Measurements from ENCODE around the gene TEAD1.

TEAD1 gene

DNA sequence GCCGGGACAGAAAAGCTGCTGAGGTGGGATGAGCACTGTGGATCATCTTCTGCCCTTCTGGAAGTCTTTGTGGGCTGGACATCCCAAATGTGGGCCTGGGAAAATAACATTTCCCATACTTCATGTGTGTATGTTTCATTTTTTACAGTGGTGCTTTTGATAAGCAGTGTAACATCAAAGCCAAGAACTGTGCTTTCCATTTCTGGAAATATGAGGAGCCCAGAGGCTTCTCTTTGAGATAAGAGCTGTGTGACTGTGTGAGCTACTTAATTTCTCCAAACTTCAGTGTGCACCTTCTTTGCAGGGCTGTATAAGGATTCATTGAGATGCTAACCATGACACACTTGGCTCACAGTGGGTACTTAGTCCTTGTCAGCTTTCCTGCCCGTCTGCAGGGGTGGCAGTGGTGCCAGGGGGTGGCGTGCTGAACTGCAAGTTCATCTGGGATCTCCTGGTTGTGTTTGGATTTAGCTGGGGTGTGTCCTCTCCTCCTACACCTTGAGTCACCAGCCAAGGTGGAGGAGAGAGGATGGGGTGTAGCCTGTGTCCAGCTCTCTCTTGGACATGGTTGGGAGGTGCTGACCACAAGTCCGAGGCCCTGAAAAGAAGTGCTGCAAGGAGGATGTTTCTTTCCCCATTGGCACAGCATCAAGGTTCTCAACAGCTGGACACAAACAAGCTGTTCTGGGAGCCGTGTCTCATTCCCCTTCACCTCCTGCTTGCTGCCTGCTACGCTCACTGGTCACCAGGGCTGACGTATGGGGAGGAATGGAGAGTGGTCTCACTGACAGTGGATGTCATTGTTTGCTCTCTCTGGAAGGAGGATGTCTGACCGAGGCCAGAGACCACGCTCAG lies 139.4 kb downstream of the TEAD1 start:
- WGBS: 87% methylated on average over 9 of the region's 9 CpGs
- no peak overlapping the region for H3K27ac ChIP-seq (ENCODE audit: low read depth, low read length)
- no peak overlapping the region for H3K4me3 ChIP-seq (ENCODE audit: low read length)
- no peak overlapping the region for H3K9ac ChIP-seq (ENCODE audit: low read depth, low read length)
- peaks cover 29% of the 10 kb centered on the region for H3K4me1 ChIP-seq (ENCODE audit: insufficient read depth, low read length)
- H3K36me3 ChIP-seq (ENCODE audit: insufficient read depth, low read length): no peaks in the 10 kb centered on the region
- no peaks in the 10 kb centered on the region for H3K9me3 ChIP-seq (ENCODE audit: insufficient read depth, low read depth, low read length)
- H3K27me3 ChIP-seq (ENCODE audit: insufficient read depth, low read length): no peaks in the 10 kb centered on the region

DNA sequence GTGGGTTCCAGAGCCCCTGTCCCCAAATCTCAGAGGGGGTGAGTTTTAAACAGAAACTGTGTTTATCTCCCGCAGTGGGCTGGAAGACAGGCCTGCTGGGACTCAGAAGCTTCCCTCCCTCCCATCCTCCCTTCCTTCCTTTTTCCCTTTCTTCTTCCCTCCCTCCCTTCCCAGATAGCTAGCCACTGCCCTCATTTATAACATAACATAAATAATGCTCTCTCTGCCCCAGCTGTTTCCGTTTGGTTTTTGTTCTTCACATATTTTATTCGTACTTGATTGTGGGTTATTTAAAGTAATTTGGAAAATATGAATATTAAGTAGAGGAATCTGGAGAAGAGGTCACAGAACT lies 140.9 kb downstream of the TEAD1 start:
- Histone ChIP-seq H3K27ac (ENCODE audit: low read depth, low read length) (no peak overlapping the region), H3K4me1 (ENCODE audit: insufficient read depth, low read length) (peaks cover 29% of the 10 kb centered on the region), H3K9ac (ENCODE audit: low read depth, low read length) (no peak overlapping the region), H3K27me3 (ENCODE audit: insufficient read depth, low read length) (no peaks in the 10 kb centered on the region), H3K9me3 (ENCODE audit: insufficient read depth, low read depth, low read length) (no peaks in the 10 kb centered on the region), H3K36me3 (ENCODE audit: insufficient read depth, low read length) (no peaks in the 10 kb centered on the region), H3K4me3 (ENCODE audit: low read length) (no peak overlapping the region)
- 87% methylated on average over 3 of the region's 3 CpGs for WGBS

DNA sequence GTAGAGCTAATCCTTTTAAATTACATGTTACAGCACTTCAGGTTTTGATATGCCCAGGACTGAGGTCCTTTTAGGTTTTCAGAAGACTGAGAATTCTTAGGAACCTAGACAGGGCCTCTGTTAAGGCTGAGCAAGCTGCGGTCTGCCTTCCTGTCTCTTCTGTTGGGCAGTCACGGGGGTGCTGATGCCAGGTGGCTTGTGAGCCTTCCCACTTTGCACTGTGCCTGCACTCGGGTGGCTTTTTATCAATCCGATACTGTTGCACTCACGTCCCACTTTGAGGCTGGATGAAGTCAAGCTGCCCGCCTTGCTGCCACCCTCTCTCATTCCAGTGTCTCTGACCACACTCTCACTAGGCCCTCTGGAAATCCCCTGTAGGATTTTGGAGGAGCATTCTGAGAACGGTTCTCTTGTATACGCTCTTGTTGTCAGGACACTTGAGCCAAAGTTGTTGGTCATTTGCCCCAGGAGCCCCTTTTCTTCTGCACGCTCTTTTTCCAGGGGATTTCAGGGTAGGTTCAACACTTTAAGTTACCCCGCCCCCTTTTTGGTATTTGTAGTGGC lies 141.8 kb downstream of the TEAD1 start:
- Histone ChIP-seq H3K4me1 (ENCODE audit: insufficient read depth, low read length) (peaks cover 29% of the 10 kb centered on the region), H3K9me3 (ENCODE audit: insufficient read depth, low read depth, low read length) (no peaks in the 10 kb centered on the region), H3K4me3 (ENCODE audit: low read length) (no peak overlapping the region), H3K27me3 (ENCODE audit: insufficient read depth, low read length) (no peaks in the 10 kb centered on the region), H3K9ac (ENCODE audit: low read depth, low read length) (no peak overlapping the region), H3K36me3 (ENCODE audit: insufficient read depth, low read length) (no peaks in the 10 kb centered on the region), H3K27ac (ENCODE audit: low read depth, low read length) (no peak overlapping the region)
- 93% methylated on average over 10 of the region's 10 CpGs for WGBS

DNA sequence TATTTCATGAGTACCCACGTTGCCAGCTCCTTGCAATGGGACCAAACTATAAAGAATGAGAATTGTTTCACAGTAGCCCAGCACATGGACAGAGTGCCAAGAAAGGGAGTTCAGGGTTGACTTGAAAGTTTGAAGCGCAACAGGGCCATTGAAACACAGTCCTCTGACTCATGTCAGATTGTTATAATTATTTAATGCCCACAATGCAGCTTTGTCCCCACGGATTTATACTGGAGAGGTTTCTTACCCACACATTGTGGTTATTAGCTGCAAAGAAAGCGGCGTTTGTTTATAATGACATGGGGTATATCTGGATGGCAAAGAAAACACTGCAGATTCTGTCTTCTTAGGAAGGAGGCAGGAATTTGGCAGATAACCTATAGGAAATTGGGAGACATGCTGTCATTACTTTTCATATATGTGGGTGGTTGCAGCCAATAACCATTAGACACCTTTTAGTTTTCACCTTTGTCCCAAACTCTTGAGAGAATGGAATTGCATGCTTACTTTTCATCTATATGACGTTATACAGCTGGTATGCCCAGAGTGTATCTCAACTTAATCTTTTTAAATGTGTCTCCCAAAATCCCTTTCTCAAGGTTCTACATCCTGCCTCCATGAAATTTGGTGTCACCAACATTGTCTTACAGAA lies 143.6 kb downstream of the TEAD1 start:
- H3K9me3 ChIP-seq (ENCODE audit: insufficient read depth, low read depth, low read length): no peaks in the 10 kb centered on the region
- H3K9ac ChIP-seq (ENCODE audit: low read depth, low read length): no peak overlapping the region
- no peaks in the 10 kb centered on the region for H3K27me3 ChIP-seq (ENCODE audit: insufficient read depth, low read length)
- no peak overlapping the region for H3K27ac ChIP-seq (ENCODE audit: low read depth, low read length)
- H3K4me3 ChIP-seq (ENCODE audit: low read length): no peak overlapping the region
- 96% methylated on average over 6 of the region's 6 CpGs for WGBS
- H3K36me3 ChIP-seq (ENCODE audit: insufficient read depth, low read length): no peaks in the 10 kb centered on the region
- peaks cover 29% of the 10 kb centered on the region for H3K4me1 ChIP-seq (ENCODE audit: insufficient read depth, low read length)

DNA sequence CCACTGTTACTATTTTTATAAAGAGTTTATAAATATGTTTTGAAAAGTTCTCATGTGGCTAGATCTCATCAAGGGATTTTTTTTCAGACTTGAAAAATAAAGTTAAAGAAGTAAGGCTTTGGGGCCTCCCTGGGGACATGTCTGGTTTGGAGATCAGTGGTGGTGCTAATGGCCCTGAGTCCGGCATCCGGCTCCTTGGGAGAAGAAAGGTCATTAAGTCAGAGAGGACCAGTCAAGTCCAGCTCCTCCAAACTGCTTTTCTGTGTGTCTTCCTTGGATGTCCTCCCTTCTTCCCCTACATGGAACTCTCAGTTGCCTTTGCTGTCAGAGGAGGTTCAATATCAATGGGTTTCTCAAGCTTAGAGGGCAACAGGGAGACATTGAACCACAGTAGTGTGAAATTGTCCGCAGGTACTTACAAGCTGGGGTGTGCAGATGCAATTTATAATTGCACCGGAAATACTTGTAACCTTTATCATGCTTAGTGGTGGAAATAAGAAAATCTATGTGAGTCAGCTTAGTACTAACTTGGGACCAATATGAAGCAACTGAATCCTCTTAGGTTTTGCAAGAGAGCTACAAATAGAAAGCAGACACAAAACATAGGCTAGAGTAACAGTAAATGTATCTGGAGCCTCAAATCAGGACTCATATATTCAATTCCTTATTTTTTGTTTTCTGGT lies 144.3 kb downstream of the TEAD1 start:
- H3K9ac ChIP-seq (ENCODE audit: low read depth, low read length): no peak overlapping the region
- peaks cover 26% of the 10 kb centered on the region for H3K4me1 ChIP-seq (ENCODE audit: insufficient read depth, low read length)
- H3K9me3 ChIP-seq (ENCODE audit: insufficient read depth, low read depth, low read length): no peaks in the 10 kb centered on the region
- H3K27ac ChIP-seq (ENCODE audit: low read depth, low read length): no peak overlapping the region
- H3K36me3 ChIP-seq (ENCODE audit: insufficient read depth, low read length): no peaks in the 10 kb centered on the region
- WGBS: 91% methylated on average over 4 of the region's 4 CpGs
- H3K4me3 ChIP-seq (ENCODE audit: low read length): no peak overlapping the region
- H3K27me3 ChIP-seq (ENCODE audit: insufficient read depth, low read length): no peaks in the 10 kb centered on the region

DNA sequence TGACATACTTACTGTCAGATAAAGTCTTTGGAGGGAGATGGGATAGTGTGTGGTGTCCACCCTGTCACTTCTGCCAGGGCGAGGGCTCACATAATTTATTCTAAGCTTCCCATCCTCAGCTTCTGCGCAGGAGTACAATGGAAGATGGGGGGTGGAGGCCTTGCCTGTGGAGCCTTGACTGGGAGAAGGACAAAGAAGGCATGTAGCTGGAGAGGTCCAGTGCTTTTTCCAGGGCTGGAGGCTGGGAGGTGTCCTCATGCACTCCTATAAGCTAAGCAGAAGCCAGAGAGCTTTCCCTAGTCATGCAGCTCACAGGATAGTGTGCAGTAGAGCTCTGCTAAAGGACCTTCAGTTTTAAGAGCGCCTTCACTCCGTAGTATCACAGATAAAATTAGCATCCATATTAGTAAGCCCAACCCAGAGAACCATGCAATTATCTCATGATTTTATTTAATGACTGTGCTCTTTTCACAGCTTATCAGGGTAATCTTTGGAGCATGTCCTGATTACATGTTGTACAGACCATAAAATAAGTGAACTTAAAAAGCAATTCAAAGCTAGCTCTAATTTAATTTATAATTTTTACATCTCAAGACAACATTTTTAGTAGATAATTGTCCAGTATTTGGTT lies 148.3 kb downstream of the TEAD1 start:
- H3K27me3 ChIP-seq (ENCODE audit: insufficient read depth, low read length): no peaks in the 10 kb centered on the region
- no peak overlapping the region for H3K4me3 ChIP-seq (ENCODE audit: low read length)
- H3K4me1 ChIP-seq (ENCODE audit: insufficient read depth, low read length): peaks cover 37% of the 10 kb centered on the region
- H3K9ac ChIP-seq (ENCODE audit: low read depth, low read length): no peak overlapping the region
- no peaks in the 10 kb centered on the region for H3K36me3 ChIP-seq (ENCODE audit: insufficient read depth, low read length)
- H3K9me3 ChIP-seq (ENCODE audit: insufficient read depth, low read depth, low read length): no peaks in the 10 kb centered on the region
- WGBS: 99% methylated on average over 3 of the region's 4 CpGs
- no peak overlapping the region for H3K27ac ChIP-seq (ENCODE audit: low read depth, low read length)

DNA sequence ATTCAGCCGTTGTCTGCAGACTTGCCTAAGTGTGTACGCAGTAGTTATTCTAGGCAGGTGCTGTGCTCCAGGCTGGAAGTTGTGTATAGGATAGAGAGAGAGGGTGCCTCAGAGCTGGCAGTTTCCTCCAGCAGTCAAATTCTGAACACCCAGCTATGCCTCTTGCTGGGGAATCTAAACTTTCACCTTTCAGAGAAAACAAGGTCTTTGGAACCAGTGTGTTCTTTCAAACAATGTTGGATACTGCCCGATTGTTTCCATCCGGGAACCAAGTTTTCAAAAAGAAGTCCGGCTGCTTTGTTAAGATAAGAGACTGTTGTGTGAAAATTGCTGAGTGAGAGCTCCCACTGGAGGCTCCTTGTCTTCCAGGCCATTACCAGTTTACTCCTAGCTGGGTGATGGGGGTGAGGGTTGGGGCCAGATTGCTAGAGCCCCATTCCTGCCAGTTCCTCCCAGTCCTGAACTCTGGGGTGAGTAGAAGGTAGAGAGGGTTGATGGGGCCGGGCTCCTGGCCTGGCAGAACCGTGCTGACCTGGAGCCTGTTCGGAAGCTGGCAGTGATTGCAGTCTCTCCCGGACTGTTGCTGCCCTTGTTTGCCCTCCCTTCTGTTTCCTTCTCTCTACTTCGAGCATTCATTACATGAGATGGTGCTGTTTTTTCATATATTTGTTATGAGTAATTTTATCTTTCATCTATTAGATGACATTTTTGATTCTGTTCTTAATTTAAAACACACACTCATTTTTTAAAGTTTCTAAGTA lies 150.2 kb downstream of the TEAD1 start:
- no peak overlapping the region for H3K9ac ChIP-seq (ENCODE audit: low read depth, low read length)
- no peak overlapping the region for H3K4me3 ChIP-seq (ENCODE audit: low read length)
- WGBS: 79% methylated on average over 9 of the region's 10 CpGs
- H3K27me3 ChIP-seq (ENCODE audit: insufficient read depth, low read length): no peaks in the 10 kb centered on the region
- no peak overlapping the region for H3K27ac ChIP-seq (ENCODE audit: low read depth, low read length)
- H3K36me3 ChIP-seq (ENCODE audit: insufficient read depth, low read length): no peaks in the 10 kb centered on the region
- peaks cover 53% of the 10 kb centered on the region for H3K4me1 ChIP-seq (ENCODE audit: insufficient read depth, low read length)
- H3K9me3 ChIP-seq (ENCODE audit: insufficient read depth, low read depth, low read length): no peaks in the 10 kb centered on the region

DNA sequence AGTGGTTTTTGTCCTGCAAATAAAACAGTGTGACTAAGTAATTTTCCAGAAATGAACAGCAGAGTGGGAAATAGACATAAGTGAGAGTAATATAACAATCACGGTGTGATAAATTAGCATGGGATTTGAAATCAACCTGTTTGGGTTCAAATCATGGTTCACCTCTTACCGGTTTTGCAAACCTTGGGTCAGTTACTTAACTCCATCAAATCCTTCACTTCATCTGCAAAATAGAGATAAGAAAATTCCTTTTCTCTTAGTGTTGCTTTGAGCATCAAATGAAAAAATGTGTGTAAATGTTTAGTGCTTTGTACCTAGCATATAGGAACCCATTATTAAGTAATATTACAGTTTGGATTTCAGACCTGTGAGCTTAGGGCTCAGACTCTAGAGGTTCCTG lies 152.2 kb downstream of the TEAD1 start:
- Histone ChIP-seq H3K27ac (ENCODE audit: low read depth, low read length) (no peak overlapping the region), H3K4me3 (ENCODE audit: low read length) (no peak overlapping the region), H3K27me3 (ENCODE audit: insufficient read depth, low read length) (no peaks in the 10 kb centered on the region), H3K9me3 (ENCODE audit: insufficient read depth, low read depth, low read length) (no peaks in the 10 kb centered on the region), H3K36me3 (ENCODE audit: insufficient read depth, low read length) (no peaks in the 10 kb centered on the region), H3K9ac (ENCODE audit: low read depth, low read length) (no peak overlapping the region), H3K4me1 (ENCODE audit: insufficient read depth, low read length) (peaks cover 72% of the 10 kb centered on the region)
- WGBS: 98% methylated on average over 2 of the region's 2 CpGs

DNA sequence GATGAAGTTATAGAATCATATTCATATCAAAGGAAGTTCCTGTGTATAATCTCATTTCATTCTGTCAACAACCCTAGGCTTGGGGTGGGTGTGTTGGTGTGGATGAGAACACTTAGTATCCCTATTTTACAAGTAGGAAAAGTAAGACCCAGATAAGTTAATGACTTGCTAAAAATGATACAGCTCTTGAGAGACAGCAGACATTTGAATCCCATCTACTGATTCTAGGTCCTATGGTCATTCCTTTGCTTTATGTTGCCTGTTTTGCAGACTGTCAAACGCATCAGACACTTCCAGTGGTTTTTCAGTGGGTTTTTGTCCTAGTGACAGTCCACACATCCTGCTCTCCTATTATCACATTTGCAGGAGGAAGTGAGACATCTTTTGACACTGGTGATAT lies 153.1 kb downstream of the TEAD1 start:
- no peaks in the 10 kb centered on the region for H3K27me3 ChIP-seq (ENCODE audit: insufficient read depth, low read length)
- H3K27ac ChIP-seq (ENCODE audit: low read depth, low read length): peak overlapping the region; percentile 75
- peak overlapping the region; percentile 42; the same call in 1 of the 2 replicates for H3K9ac ChIP-seq (ENCODE audit: low read depth, low read length)
- WGBS: 95% methylated on average over 1 of the region's 1 CpG
- H3K4me1 ChIP-seq (ENCODE audit: insufficient read depth, low read length): peaks cover 72% of the 10 kb centered on the region
- H3K36me3 ChIP-seq (ENCODE audit: insufficient read depth, low read length): no peaks in the 10 kb centered on the region
- H3K4me3 ChIP-seq (ENCODE audit: low read length): peak overlapping the region; percentile 50
- no peaks in the 10 kb centered on the region for H3K9me3 ChIP-seq (ENCODE audit: insufficient read depth, low read depth, low read length)

DNA sequence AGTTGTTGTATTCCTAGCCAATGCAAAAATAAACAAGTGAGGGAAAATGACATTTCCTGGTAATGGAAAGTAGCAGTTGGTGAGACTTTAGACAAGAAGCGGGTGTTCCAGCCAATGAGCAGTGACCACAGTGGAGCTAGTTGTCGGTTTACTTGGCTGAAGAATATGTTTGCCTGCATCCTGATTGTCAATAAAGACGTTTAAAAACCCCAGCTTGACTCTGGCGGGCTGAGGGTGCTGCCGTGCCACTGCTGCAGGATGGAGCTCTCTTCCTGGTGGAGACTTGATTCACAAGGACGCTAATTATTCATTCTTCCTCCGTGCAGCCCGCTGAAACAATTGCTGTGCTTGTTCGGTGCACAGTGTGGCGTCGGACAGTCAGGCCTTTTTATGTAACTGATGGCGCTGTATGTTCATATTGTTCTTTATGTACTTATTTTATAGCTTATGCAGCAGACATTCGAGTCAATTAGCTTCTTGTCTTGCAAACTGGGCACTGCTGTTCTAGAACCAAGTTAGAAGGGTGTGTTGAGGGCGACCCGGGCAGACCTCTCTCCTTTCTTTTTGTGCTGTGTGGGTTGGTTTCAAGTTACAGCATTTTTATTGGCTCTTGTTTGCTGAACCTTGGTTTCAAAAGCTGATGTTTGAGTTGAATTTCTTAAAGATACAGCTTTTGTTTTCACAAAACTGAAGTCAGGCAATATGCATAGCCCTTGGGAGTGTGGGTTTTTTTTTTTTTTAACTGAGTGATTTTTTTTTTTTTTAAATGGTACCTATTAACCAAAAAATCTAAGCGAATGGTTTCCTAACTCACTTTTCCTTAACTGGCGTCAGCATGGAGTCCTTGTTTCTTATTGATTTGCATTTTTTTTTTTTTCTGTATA lies 153.9 kb downstream of the TEAD1 start:
- no peaks in the 10 kb centered on the region for H3K9me3 ChIP-seq (ENCODE audit: insufficient read depth, low read depth, low read length)
- H3K36me3 ChIP-seq (ENCODE audit: insufficient read depth, low read length): no peaks in the 10 kb centered on the region
- H3K4me3 ChIP-seq (ENCODE audit: low read length): peak overlapping the region; percentile 50
- peaks cover 73% of the 10 kb centered on the region for H3K4me1 ChIP-seq (ENCODE audit: insufficient read depth, low read length)
- peak overlapping the region; percentile 42 for H3K9ac ChIP-seq (ENCODE audit: low read depth, low read length)
- peak overlapping the region; percentile 75 for H3K27ac ChIP-seq (ENCODE audit: low read depth, low read length)
- WGBS: 5% methylated on average over 16 of the region's 17 CpGs
- no peaks in the 10 kb centered on the region for H3K27me3 ChIP-seq (ENCODE audit: insufficient read depth, low read length)

Data from HUES64 (cell line).